NOMO-1 treated with DMSO at 0.1 percent for 48 hours (cell line): ENCODE data around the gene KRTAP9-9.
"Not testable (repeated sequence)": the region's sequence is repeated elsewhere in the genome, so short reads cannot be mapped to it uniquely, and the experiment has no call there.

Experiments used
- DNase-seq: peaks from one replicate; lab custom pipeline; 2025; ENCODE audit not compliant: unreplicated experiment; lab: John Stamatoyannopoulos, UW

Gene KRTAP9-9

DNA sequence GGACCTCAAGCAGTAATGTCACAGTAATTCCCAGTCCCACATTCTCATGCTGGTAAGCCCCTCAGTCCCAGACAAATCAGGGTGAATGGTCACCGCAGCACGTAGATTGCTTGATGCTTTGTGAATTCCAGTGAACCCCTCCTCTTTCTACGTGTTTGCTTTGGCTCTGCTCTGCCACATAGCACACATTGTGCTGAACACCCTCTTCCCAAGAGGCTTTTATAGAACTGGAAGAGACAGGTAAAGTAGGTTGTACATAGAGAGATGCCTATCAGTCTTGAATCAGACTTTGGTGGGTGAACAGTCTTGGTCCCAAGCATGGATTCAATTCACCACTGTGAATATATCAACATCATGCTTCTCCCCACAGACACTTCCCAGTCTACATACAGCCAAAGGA, 9.4 kb downstream of the KRTAP9-9 start:
- DNase-seq = no peak

DNA sequence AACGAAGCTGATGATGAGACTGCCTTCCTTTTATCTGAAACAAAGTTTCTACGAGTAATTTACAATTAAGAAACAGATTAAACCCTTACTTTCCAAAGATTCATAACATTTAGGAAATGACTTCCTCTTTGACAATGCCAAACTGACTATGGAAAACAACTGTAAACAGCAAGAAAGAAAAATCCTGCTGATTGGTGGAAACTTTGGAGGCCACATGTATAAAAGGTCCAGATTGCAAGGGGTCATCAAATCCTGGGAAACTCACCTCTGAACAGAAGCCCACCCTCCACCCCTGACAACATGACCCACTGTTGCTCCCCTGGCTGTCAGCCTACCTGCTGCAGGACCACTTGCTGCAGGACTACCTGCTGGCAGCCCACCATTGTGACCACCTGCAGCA, 9.9 kb downstream of the KRTAP9-9 start, which contains the start of gene KRTAP9-6:
Gene KRTAP9-6, plus strand, starts transcription at position 301 of the 400 bp plus-strand sequence. Its CDS starts 0 bp downstream, at position 301.
- DNase-seq = no peak

- peak; percentile 69 for DNase-seq
These were observed 12.5 kb downstream of the KRTAP9-9 start for GRCh38 chr17:41267711-41268110.

DNA sequence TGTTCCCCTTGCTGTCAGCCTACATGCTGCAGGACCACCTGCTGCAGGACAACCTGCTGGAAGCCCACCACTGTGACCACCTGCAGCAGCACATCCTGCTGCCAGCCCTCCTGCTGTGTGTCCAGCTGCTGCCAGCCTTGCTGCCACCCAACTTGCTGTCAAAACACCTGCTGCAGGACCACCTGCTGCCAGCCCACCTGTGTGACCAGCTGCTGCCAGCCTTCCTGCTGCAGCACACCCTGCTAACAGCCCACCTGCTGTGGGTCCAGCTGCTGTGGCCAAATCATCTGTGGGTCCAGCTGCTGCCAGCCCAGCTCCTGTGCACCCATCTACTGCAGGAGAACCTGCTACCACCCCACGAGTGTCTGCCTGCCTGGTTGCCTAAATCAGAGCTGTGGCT, 16.1 kb downstream of the KRTAP9-9 start:
- not testable (repeated sequence) for DNase-seq

GRCh38 chr17:41271858-41272257, 16.7 kb downstream of the KRTAP9-9 start:
- DNase-seq = no peak

DNA sequence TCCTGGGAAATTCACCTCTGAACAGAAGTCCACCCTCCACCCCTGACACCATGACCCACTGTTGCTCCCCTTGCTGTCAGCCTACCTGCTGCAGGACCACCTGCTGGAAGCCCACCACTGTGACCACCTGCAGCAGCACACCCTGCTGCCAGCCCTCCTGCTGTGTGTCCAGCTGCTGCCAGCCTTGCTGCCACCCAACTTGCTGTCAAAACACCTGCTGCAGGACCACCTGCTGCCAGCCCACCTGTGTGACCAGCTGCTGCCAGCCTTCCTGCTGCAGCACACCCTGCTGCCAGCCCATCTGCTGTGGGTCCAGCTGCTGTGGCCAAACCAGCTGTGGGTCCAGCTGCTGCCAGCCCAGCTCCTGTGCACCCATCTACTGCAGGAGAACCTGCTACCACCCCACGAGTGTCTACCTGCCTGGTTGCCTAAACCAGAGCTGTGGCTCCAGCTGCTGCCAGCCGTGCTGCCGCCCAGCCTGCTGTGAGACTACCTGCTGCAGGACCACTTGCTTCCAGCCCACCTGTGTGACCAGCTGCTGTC, 20.5 kb downstream of the KRTAP9-9 start, which contains the start of gene KRTAP9-7:
Gene KRTAP9-7, plus strand, starts transcription at position 51 of the 543 bp plus-strand sequence. Its CDS starts 0 bp downstream, at position 51.
- DNase-seq = not testable (repeated sequence)

- no peak for DNase-seq
These were observed 23.2 kb downstream of the KRTAP9-9 start for GRCh38 chr17:41278176-41278955.

- no peak for DNase-seq
These were observed 28.9 kb downstream of the KRTAP9-9 start for GRCh38 chr17:41284043-41284442.

GRCh38 chr17:41284546-41284945, 29.4 kb downstream of the KRTAP9-9 start:
- peak; percentile 80 for DNase-seq

DNA sequence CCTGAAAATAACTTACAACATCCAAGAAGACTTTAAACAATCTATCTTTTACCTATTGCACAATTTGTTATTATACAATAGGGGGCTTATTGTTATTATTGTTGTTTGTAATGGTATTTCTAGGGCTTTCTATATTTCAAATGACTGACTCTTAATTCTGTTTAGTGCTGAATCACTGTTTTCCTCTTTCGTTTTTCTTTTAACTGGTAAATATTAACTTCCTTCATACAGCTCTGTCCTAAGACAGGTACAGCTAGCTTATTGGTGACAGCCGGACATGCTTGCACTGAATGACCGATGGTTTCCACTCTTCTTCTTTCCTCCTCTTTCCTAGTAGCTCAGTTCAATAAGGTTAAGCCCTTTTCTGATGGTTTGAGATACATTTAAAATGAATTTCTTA, 31.9 kb downstream of the KRTAP9-9 start:
- DNase-seq = no peak

- no peak for DNase-seq
These were observed 38.8 kb downstream of the KRTAP9-9 start for GRCh38 chr17:41294016-41294415.

DNA sequence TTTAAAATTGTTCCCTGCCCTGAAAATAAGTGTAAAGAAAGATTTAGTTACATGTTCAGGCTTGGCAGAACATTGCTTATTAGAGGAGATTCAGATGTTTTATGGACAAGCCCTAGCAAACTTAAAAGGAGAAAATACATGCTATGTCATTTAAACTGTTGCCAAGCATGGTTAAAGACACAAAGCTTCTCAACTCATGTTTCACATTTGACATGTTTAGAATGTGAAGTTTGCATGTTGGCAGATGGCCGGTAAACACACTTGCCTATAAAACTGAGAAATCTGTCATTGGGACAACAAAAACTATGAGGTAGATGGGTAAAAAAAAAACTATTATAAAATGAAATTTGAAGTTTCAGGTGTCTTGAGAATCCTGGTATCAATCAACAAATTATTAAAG, 41.7 kb downstream of the KRTAP9-9 start:
- DNase-seq = no peak

- no peak for DNase-seq
These were observed 43.4 kb downstream of the KRTAP9-9 start for GRCh38 chr17:41298458-41299135.

DNA sequence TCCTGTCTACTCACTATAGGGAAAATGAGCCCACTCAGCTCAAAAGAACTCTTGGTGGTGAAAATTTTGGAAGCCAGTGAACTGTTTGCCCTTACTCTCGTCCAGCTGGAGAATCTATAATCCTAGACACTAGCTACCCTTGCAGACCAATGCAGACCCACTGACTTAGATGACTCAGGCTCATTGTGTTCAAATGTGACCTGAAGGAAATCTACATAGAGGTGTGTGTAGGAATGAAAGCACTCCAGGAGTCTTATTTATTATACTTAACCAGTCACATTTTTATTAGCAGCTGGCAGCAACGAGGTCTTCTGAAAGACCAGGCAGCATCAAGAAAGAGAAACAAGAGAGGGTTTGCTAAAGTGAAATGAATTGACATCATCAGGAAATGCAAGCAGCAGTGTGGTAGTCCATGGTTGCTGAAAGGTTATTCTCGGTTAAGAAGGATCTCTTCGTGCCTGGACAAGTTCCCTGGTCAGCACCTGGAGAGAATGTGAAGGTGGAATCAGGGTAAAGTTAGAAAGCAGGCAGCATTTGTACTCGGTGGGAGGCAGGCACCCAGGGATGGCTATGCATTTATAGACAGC, 46.1 kb downstream of the KRTAP9-9 start:
- no peak for DNase-seq

DNA sequence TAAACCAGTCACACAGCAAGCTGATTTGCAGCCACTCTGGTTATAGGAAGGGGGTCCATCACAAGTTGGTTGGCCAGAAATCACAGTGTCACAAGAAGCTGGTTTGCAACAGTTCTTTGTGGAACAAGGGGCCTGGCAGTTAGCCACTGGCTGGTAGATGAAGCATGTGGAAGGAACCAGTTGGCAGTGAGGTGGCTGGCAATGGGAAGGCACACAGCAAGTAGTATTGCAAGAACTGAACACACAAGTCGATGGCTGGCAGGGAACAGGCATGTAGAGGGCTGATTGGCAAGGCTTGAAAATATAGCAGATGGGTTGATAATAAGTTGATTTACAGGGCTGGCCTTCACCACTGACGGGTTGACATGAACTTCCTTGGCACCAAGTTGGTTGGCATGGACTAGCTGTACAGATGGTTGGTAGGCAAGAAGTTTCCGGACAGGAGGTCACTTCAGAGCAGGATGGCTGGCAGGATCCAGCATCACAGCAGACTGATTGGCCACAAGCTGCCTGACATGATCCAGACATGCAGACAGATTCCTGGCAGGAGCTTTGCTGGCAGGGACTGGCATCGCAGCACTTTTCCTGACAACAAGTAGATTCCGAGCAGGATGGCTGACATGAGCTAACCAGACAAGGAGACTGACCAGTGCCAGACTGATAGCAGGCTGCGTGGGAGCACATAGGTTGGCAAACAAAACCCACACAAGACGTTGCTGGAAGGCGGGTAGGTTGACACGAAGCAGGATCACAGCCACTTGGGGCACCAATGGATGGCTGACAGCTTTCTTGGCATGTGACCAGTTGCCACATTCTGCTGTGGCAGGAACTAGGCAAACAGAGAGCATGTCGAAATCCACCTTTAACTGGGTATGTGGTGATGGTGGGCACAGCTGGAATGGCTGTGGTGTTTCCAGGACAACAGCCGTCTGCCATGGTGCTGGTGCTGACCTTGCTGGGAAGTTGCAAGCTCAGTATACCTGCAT, 47.0 kb downstream of the KRTAP9-9 start, which contains the start of gene KRTAP29-1:
Gene KRTAP29-1, minus strand, starts transcription at position 936 of the 986 bp plus-strand sequence. Its CDS starts 0 bp downstream, at position 936.
- peak; percentile 18 for DNase-seq

- DNase-seq = no peak
These were observed 47.8 kb downstream of the KRTAP9-9 start for GRCh38 chr17:41302981-41303380.

DNA sequence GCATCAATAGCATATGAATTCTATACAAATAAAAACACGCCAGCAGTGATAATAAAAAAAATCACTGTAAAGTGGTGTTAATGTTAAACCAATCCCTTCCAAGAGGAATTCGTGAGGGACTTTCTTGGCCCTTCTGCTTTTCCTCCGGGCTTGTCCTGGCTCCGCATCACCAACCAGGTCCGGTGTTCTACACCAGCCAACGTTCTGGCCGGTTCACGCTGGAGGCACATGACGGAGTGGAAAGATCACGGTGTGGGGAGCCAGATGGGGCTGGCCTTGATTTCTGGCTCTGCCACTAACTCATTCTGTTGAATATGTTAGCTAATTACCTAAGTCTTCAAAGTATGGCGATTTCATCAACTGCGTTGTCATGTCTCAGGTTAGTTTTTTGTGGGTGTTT, 48.9 kb downstream of the KRTAP9-9 start:
- DNase-seq = no peak
